GF-D8 (cell line): ENCODE data around the gene LAP3.
"Not testable (repeated sequence)": the region's sequence is repeated elsewhere in the genome, so short reads cannot be mapped to it uniquely, and the experiment has no call there.

Experiments
- DNase-seq: peaks from one replicate; lab custom pipeline; 2025; lab: John Stamatoyannopoulos, UW

Gene LAP3

DNA sequence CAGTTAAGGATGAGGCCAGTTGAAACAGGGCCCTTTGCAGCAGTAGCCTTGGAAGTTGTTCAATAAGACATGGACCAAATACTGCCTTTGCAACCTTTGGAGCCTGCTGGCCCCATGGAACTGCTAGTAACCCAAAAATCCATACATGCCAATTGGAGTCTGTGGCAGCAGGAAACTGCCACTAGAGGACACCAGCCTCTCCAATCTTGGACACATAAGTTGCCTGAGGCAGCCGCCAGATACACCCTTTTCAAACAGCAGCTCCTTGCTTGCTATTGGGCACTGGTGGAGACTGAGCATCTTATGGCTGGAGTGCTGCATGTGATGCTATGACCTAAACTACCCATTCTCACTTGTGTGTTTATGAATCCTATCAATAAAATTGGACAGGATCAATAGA, 14.8 kb upstream of the LAP3 start:
- no peak for DNase-seq

DNA sequence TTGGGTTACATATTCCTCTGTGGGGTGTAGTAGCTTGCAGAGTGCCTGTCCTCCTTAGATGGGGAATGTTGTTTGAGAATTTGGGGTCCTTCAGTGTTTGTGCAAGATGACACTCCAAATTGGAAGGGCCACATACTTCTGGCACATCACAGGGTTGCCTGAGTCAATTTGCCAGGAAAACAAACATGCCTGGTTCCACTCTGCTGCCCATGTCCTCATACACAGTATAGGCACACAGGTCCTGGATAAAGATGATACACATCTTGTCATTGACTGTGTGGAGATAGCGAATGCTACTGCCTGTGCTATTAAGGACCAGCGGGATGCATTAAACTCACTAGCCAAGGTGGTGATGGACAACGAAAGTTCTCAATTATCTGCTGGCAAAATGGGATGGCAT, 11.2 kb upstream of the LAP3 start:
- no peak for DNase-seq

- DNase-seq = no peak
Observed at GRCh38 chr4:17567271-17567670, 9.7 kb upstream of the LAP3 start.

- no peak for DNase-seq
Observed at GRCh38 chr4:17574206-17574605, 2.8 kb upstream of the LAP3 start.

GRCh38 chr4:17575177-17575576, 1.8 kb upstream of the LAP3 start:
- not testable (repeated sequence) for DNase-seq

DNA sequence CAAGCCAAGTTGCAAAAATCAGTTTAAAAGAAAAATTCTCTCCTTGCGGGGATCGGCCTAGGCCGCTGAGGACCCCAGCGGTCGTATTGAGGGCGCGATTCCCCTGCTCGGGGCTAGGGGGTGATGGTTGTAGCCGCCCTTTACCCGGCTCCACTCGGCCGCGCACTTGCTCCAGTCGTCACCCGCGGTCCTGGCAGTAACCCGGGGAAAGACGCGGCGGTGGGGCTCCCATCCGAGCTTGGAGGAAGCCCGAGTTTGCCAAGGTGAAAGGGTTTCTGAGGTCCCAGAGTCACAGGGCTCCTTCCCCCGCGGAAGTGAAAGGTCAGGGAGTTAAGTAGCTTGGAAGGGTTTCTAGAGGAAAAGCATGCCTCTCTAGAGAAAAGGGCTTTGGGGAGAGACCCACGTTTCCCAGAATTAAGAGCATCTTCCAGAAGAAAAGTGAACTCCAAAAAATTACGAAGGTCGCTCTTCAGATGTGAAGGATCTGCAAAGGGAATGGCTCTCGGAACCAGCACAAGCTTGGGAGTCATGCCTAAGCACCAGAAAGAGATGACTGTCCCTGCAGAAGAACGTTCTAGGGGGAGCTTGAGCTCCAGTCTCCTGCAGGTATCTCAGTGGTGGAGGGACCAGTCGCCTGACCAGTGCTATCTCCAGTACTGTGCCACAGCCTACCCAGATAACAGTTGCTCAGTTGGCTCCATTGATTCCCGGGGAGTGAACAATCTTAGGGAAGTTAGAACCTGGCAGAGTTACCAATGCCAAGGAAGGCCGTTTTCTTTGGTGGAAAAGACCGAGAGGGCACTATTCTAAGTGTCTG, 875 bp downstream of the LAP3 start:
- no peak for DNase-seq

GRCh38 chr4:17578482-17578891, 1.5 kb downstream of the LAP3 start:
- peak; percentile 58 for DNase-seq

DNA sequence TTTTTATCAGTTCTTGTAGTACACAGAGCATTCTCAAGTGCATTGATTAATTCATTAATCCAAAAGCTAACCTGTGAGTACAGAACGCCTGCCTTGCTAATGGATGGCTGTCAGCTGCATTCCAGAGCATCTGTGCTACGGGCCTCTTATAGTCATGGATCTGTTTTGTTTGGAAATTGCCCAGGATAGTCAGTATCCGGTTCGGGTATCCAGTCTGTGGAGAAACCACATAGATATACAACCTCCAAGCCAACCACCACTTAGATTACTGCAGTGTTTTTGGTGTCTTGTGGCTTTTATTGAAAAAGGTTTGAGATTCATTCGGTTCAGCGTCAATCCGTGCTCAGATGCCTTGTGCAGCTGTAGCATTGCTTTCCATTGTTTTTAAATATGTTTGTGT, 4.0 kb downstream of the LAP3 start:
- DNase-seq = no peak

DNA sequence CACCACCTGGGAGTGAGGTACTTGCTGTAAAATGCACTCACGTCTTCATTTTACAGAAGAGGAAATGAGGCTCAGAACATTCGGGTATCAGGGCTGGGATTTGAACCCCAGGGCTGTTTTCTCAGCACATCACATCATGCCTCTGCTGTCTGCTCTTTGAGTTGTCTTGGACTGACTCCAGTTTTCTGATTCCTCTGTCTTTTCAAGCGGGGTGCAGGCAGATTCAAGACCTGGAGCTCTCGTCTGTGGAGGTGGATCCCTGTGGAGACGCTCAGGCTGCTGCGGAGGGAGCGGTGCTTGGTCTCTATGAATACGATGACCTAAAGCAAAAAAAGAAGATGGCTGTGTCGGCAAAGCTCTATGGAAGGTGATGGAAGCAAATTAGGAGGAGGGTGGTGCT, 6.3 kb downstream of the LAP3 start:
- no peak for DNase-seq

- no peak for DNase-seq
Observed at GRCh38 chr4:17583941-17584340, 6.9 kb downstream of the LAP3 start.

DNA sequence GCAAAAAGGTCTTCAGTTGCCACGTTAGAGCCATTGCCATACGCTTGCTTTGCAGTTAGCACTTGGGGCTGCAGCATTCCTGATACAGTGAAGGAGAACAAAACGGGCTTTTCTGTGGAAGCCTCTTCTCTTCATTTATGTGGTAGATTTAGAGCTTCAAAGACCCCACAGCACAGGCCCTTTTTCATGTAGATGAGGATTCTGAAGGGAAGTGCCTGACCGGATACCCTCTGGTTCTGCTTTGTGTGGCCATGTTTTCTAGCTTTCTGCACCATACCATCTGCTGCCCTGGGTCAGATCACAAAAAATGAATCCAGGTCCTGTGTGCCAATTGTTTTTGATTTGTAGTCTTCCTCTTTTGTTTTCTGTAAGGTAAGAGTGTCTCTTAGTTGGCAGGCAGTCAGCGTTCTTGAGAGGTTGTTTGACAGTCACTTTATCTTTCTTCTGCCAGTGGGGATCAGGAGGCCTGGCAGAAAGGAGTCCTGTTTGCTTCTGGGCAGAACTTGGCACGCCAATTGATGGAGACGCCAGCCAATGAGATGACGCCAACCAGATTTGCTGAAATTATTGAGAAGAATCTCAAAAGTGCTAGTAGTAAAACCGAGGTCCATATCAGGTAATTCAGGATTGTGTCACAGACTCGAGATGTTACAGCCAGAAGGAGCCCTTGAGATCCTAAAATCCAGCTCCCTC, 7.7 kb downstream of the LAP3 start:
- DNase-seq = no peak

- DNase-seq = no peak
Observed at GRCh38 chr4:17587094-17587822, 10.3 kb downstream of the LAP3 start.

DNA sequence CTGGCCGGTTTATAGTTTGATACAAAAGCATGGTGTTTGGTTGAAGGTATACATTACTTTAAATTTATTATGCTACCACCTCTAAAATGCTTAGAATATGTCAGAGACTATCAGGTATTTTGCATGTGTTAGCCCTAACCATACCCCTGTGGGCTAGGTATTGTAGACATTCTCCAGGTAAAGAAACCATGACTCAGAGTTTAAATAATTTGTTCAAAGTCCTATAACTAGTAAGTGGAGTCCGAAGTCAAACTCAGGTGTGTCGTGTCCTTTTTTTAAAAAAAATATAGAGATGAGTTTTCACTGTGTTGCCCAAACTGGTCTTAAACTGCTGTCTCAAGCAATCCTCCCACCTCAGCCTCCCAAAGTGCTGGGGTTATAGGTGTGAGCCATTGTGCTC, 12.4 kb downstream of the LAP3 start:
- DNase-seq = no peak

- no peak for DNase-seq
Observed at GRCh38 chr4:17595471-17596005, 18.5 kb downstream of the LAP3 start.

- no peak for DNase-seq
Observed at GRCh38 chr4:17597517-17597916, 20.5 kb downstream of the LAP3 start.

DNA sequence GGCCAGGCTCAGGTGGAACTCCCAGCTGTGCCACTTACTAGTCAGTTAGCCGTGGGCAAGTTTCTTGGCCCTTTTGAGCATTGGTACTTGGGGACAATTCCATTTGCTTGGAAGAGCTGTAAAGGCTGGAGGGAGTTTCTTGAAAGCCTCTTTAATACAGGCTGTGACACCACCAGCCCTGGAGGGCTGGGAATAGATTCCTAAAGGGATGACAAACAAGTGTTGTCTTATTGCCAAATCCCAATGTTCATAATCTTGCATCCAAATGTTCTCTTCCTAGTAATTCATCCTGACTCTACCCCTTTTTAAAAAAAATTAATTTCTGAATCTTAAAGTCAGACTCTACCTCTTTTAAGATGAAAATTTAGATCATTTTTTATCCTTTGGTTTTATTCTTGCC, 22.8 kb downstream of the LAP3 start:
- no peak for DNase-seq

- no peak for DNase-seq
Observed at GRCh38 chr4:17605236-17605635, 28.2 kb downstream of the LAP3 start.

DNA sequence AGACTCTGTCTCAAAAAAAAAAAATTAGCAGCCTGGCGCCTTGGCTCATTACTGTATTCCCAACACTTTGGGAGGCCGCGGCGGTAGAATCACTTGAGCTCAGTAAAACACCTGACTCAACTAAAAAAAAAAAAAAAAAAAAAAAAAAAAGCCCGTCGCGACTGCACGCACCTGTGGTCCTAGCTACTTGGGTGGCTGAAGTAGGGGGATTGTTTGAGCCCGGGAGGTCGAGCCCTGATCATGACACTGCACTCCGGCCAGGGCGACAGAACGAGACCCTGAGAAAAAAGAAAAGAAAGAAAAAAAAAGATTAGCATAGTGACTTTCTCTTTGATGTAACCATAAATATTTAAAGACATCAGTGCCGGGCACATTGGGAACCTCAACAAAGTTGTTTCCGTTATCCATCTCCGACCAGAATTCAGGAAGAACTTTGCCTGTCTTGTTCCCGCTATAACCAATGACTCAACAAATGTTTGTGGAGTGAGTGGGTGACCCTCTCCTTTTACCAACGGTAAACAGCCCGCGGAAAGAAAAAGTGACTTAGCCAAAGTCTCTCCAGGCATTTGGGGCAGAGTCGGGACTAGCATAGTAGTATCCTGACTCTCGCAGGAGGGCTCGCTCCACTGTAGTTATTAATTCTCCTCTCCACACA, 36.9 kb downstream of the LAP3 start:
- DNase-seq = no peak

GRCh38 chr4:17614416-17615299, 37.7 kb downstream of the LAP3 start, which contains the start of gene MED28:
Gene MED28, plus strand, starts transcription at chr4:17614641. Its CDS starts 14 bp downstream, at chr4:17614655.
- peak; percentile 73 for DNase-seq

DNA sequence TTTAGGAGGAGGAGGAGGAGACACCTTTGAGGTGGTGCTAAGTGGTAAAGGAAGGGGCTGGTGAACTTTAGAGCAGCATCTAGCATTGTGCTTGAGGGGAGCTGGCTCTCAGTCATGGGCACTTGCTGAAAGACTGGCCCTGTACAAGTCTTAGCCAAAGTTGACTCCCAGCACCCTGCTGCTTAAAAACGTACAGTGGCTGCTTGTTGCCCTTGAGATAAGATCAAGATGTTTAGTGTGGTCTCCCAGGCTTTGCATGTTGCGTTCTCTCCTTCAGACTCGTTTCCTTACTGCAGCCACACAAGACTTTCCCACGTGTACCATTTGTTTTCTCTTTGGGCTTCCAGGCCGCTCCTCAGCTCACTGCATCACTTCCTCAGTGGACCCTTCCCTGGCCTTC, 39.3 kb downstream of the LAP3 start:
- DNase-seq = no peak

GRCh38 chr4:17618926-17619325, 41.9 kb downstream of the LAP3 start:
- no peak for DNase-seq
